HEK293 (cell line): Measurements from ENCODE around the gene GM2A.

Experiments used
- CTCF ChIA-PET: fragments of 350-600 bp; formaldehyde crosslinking; extraction: SDS; loops from one replicate; lab custom pipeline; 2021; ENCODE audit warnings: antibody characterized with exemption; lab: Yijun Ruan, JAX
- POLR2A ChIA-PET: fragments of 300-600 bp; formaldehyde crosslinking; extraction: SDS; loops from one replicate; lab custom pipeline; 2020; ENCODE audit warnings: antibody characterized with exemption, inconsistent platforms; lab: Yijun Ruan, JAX
- H3K27ac ChIP-seq: fragments of 200-500 bp; sonication (Bioruptor generic); 2 replicates; pipeline ENCODE4 v1.5.1; 2014; ENCODE audit warnings: low read depth, low read length, control low read depth, inconsistent platforms; ENCODE audit errors: extremely low read depth
- H3K36me3 ChIP-seq, 2 experiments: fragments of 200-500 bp in 1 of 2; sonication (Bioruptor generic) in 1 of 2; 1 replicate in 1 of 2; 2 replicates in 1 of 2; pipeline ENCODE4 v1.5.1; 2014 to 2017; ENCODE audit warnings: inconsistent platforms in 2 of 2, low read length in 2 of 2; ENCODE audit not compliant: control insufficient read depth in 2 of 2, insufficient read depth in 1 of 2
- H3K4me1 ChIP-seq: fragments of 200-500 bp; sonication (Bioruptor generic); 2 replicates; pipeline ENCODE4 v1.5.1; 2014; ENCODE audit warnings: mild to moderate bottlenecking, low read length, inconsistent platforms; ENCODE audit not compliant: control insufficient read depth, insufficient read depth
- H3K4me3 ChIP-seq: 2 replicates; pipeline ENCODE4 v1.5.1; 2011; ENCODE audit warnings: low read depth, mild to moderate bottlenecking, control low read depth, low read length, moderate library complexity
- H3K9me3 ChIP-seq: fragments of 200-500 bp; sonication (Bioruptor generic); 2 replicates; pipeline ENCODE4 v1.5.1; 2014; ENCODE audit warnings: low read depth, low read length, inconsistent platforms; ENCODE audit not compliant: control insufficient read depth, insufficient read depth
- CTCF ChIP-seq: fragments of 450-650 bp; formaldehyde crosslinking; IDR thresholded peaks from 2 replicates; pipeline ENCODE4 v1.5.1; 2016; ENCODE audit warnings: missing biosample characterization, missing genetic modification characterization
- GLIS2 ChIP-seq: fragments of 450-650 bp; formaldehyde crosslinking; IDR thresholded peaks from 2 replicates; pipeline ENCODE4 v1.5.1; 2016; ENCODE audit warnings: missing biosample characterization, missing genetic modification characterization
- HOXD13 ChIP-seq: sonication (generic); formaldehyde crosslinking; IDR thresholded peaks from 2 replicates; pipeline ENCODE4 v1.8.0; 2022; ENCODE audit warnings: missing genetic modification reagents, borderline replicate concordance
- IKZF3 ChIP-seq: fragments of 450-650 bp; IDR thresholded peaks from 2 replicates; pipeline ENCODE4 v1.5.0; 2018; ENCODE audit warnings: missing biosample characterization, mild to moderate bottlenecking, missing genetic modification characterization, moderate library complexity
- REST ChIP-seq: fragments of 450-650 bp; formaldehyde crosslinking; IDR thresholded peaks from 2 replicates; pipeline ENCODE4 v1.5.1; 2016; ENCODE audit warnings: missing biosample characterization, missing genetic modification characterization
- SP3 ChIP-seq: fragments of 450-650 bp; formaldehyde crosslinking; IDR thresholded peaks from 2 replicates; pipeline ENCODE4 v1.5.1; 2016; ENCODE audit warnings: missing biosample characterization, missing genetic modification characterization
- SP7 ChIP-seq: fragments of 450-650 bp; formaldehyde crosslinking; IDR thresholded peaks from 2 replicates; pipeline ENCODE4 v1.5.1; 2016; ENCODE audit warnings: missing biosample characterization, missing genetic modification characterization
- ZBTB17 ChIP-seq: fragments of 450-650 bp; formaldehyde crosslinking; IDR thresholded peaks from 2 replicates; pipeline ENCODE4 v1.5.1; 2016; ENCODE audit warnings: missing biosample characterization, missing genetic modification characterization
- ZBTB26 ChIP-seq: fragments of 450-650 bp; formaldehyde crosslinking; optimal IDR thresholded peaks from 2 replicates; pipeline ENCODE3; 2016; ENCODE audit warnings: missing biosample characterization, mild to moderate bottlenecking, missing genetic modification characterization
- ZNF10 ChIP-seq: fragments of 450-650 bp; formaldehyde crosslinking; IDR thresholded peaks from 2 replicates; pipeline ENCODE4 v1.5.1; 2017; ENCODE audit warnings: missing biosample characterization, missing genetic modification characterization
- ZNF157 ChIP-seq: fragments of 450-650 bp; formaldehyde crosslinking; IDR thresholded peaks from 2 replicates; pipeline ENCODE4 v1.5.1; 2016; ENCODE audit warnings: missing biosample characterization, missing genetic modification characterization
- ZNF174 ChIP-seq: fragments of 450-650 bp; formaldehyde crosslinking; IDR thresholded peaks from 2 replicates; pipeline ENCODE4 v1.5.0; 2017; ENCODE audit warnings: missing biosample characterization, mild to moderate bottlenecking, missing genetic modification characterization
- ZNF266 ChIP-seq: fragments of 450-650 bp; formaldehyde crosslinking; IDR thresholded peaks from 2 replicates; pipeline ENCODE4 v1.5.1; 2016; ENCODE audit warnings: missing biosample characterization, missing genetic modification characterization, low read depth
- ZNF292 ChIP-seq: fragments of 450-650 bp; formaldehyde crosslinking; IDR thresholded peaks from 2 replicates; pipeline ENCODE4 v1.5.1; 2016; ENCODE audit warnings: low read depth, missing biosample characterization, missing genetic modification characterization, borderline replicate concordance
- ZNF426 ChIP-seq: fragments of 450-650 bp; formaldehyde crosslinking; IDR thresholded peaks from 2 replicates; pipeline ENCODE4 v1.5.1; 2017; ENCODE audit warnings: missing biosample characterization, missing genetic modification characterization, mild to moderate bottlenecking, inconsistent platforms, moderate library complexity
- ZNF623 ChIP-seq: fragments of 450-650 bp; formaldehyde crosslinking; IDR thresholded peaks from 2 replicates; pipeline ENCODE4 v1.5.1; 2016; ENCODE audit warnings: missing biosample characterization, missing genetic modification characterization
- ZNF677 ChIP-seq: fragments of 450-650 bp; IDR thresholded peaks from 2 replicates; pipeline ENCODE4 v1.5.0; 2018; ENCODE audit warnings: missing biosample characterization, mild to moderate bottlenecking, missing genetic modification characterization, moderate library complexity
- ZNF768 ChIP-seq: fragments of 450-650 bp; formaldehyde crosslinking; IDR thresholded peaks from 2 replicates; pipeline ENCODE4 v1.5.1; 2018; ENCODE audit warnings: missing biosample characterization, mild to moderate bottlenecking, missing genetic modification characterization
- ZNF785 ChIP-seq: fragments of 450-650 bp; formaldehyde crosslinking; IDR thresholded peaks from 2 replicates; pipeline ENCODE4 v1.5.1; 2016; ENCODE audit warnings: missing biosample characterization, missing genetic modification characterization
- TF ChIP-seq, protein P1 (sequence below): fragments of 450-650 bp; formaldehyde crosslinking; IDR thresholded peaks from 2 replicates; pipeline ENCODE4 v1.5.1; 2016; ENCODE audit warnings: missing biosample characterization, missing genetic modification characterization

The GM2A gene

DNA sequence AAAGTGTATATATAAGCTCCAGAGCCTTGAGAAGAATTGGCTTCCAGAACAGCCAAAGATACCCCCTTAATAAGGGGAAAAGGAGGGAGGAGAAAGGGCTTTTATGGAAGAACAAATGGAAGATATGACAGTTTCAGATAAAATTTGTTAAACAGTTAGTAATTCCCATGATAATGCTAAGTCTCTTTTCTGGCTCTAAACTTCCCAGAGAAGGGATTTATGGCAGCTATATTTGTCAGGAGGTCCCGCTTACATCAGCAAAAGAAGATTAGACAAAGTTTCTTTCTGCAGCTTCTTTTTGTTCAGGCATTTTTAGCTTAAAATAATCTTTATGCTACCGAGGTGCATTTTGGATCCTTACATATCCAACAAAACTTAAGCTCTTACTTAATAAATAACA, 64.9 kb downstream of the GM2A start (continued):
- TF ChIP-seq, protein P1, sequence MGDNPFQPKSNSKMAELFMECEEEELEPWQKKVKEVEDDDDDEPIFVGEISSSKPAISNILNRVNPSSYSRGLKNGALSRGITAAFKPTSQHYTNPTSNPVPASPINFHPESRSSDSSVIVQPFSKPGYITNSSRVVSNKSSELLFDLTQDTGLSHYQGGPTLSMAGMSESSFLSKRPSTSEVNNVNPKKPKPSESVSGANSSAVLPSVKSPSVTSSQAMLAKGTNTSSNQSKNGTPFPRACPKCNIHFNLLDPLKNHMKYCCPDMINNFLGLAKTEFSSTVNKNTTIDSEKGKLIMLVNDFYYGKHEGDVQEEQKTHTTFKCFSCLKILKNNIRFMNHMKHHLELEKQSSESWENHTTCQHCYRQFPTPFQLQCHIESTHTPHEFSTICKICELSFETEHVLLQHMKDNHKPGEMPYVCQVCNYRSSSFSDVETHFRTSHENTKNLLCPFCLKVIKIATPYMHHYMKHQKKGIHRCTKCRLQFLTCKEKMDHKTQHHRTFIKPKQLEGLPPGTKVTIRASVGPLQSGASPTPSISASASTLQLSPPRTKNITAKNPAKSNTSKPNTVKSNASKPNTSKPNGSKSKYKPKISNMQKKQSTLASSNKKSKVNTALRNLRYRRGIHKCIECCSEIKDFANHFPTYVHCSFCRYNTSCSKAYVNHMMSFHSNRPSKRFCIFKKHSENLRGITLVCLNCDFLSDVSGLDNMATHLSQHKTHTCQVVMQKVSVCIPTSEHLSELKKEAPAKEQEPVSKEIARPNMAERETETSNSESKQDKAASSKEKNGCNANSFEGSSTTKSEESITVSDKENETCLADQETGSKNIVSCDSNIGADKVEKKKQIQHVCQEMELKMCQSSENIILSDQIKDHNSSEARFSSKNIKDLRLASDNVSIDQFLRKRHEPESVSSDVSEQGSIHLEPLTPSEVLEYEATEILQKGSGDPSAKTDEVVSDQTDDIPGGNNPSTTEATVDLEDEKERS (tag by site-specific recombination): no peak
- no peak for TF ChIP-seq ZNF677
- TF ChIP-seq HOXD13 (CRISPR knock-in tag): no peak
- no peak for TF ChIP-seq ZNF157 (tag by site-specific recombination)
- no peak for TF ChIP-seq SP7 (tag by site-specific recombination)
- no peak for TF ChIP-seq ZNF623
- TF ChIP-seq REST (tag by site-specific recombination): no peak
- TF ChIP-seq ZBTB26: no peak
- no peak for TF ChIP-seq IKZF3 (tag by site-specific recombination)
- TF ChIP-seq ZNF266: no peak

DNA sequence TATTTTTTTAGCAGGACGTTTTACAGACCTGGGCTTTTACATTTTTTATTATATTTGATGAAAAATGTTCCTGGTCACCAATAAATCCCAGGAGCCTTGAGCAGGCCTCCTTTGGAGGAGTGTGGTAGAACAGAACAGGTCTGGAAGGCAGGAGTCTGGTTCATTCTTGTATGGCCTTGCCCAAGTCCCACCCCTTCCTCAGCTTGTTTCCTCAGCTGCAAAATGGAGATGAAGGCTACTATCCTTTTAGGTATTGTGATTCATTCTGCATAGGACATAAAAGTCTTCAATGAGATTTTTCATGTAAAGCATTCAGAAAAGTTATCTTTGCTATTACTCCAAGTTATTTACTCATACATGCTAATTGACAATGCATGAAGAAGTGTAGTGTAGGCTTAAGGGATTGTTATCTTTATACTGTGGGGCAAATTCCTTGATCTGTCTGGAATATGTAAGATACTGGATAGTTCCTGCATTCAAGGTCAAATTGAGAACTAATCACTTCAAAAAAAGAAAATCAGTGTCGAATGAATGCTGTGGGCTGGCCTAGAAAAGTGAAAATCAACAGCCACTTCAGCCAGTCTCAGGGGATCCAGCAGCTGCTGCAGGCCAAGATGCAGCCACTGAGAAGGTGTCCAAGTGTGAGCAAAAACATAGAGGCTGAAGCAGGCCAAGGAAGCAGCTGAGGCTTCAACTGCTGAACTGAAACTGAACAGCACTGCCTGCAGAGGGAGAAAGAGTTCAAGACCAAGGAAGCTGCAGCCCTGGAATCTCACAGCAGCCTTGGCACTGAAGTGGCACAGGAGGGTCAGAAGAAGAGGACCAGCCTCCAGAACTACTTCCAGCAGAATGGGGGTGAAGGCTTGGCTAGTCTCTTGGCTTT, 66.1 kb downstream of the GM2A start:
- POLR2A ChIA-PET: no interaction called here
- no peak overlapping the region for H3K4me3 ChIP-seq
- no peaks in the 10 kb centered on the region for H3K9me3 ChIP-seq
- peak; percentile 40; the same call in 1 of the 2 replicates for TF ChIP-seq CTCF (tag by site-specific recombination)
- TF ChIP-seq ZNF785 (tag by site-specific recombination): no peak
- no peak for TF ChIP-seq ZNF426
- TF ChIP-seq GLIS2: no peak
- TF ChIP-seq SP3 (tag by site-specific recombination): no peak
- TF ChIP-seq ZNF292: no peak
- 0 out of 2 replicates have a peak, but pooled peaks have one; percentile 57 for TF ChIP-seq ZNF10 (tag by site-specific recombination)
- TF ChIP-seq ZNF768 (tag by site-specific recombination): no peak
- no peak for TF ChIP-seq ZNF174 (tag by site-specific recombination)
- 0 out of 2 replicates have a peak, but pooled peaks have one; percentile 13 for TF ChIP-seq ZBTB17
- no peaks in the 10 kb centered on the region for H3K36me3 ChIP-seq
- H3K4me1 ChIP-seq: no peaks in the 10 kb centered on the region
- CTCF ChIA-PET: interaction anchor here (1.2 to 2.2 kb wide), 4 partner anchors 65 to 333 kb away, joined by 3 to 14 read pairs (median 6); no protein-coding TSS in a partner anchor
- no peak overlapping the region for H3K27ac ChIP-seq
